ENCODE data around the gene ADAMTSL2.

The ADAMTSL2 gene

DNA sequence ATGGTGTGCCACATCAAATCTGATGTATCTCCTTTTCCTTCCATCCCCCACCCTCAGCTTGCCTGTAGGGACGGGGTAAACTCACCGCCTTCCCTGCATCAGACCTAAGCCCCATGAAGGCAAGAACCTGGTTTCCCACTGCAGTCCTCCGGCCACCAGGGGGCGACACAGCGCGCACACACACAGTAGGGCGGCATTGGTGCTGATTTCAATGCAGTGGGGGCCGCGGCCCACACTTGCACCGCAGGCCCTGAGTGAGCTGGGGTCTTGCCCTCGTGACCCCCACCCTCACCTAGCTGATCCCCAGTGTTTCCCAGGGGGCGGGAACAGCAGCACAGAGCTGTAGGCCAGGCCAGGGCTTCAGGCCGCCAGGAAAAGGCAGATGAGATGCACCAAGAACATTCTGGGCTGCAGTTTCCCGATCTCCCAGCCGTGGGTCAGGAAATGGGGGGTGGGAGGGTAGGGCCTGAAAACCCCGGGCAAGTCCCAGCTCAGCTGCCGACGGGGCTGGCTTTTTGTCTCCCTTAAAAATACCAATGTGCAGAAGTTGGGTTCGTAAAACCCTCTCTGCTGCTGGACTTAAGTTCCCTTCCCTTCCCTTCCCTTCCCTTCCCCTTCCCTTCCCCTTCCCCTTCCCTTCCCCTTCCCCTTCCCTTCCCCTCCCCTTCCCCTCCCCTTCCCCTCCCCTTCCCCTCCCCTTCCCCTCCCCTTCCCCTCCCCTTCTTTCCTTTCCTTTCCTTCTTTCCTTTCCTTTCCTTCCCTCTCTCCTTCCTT lies 55.1 kb downstream of the ADAMTSL2 start:
- no peak for DNase-seq (ENCODE audit: low read depth)

DNA sequence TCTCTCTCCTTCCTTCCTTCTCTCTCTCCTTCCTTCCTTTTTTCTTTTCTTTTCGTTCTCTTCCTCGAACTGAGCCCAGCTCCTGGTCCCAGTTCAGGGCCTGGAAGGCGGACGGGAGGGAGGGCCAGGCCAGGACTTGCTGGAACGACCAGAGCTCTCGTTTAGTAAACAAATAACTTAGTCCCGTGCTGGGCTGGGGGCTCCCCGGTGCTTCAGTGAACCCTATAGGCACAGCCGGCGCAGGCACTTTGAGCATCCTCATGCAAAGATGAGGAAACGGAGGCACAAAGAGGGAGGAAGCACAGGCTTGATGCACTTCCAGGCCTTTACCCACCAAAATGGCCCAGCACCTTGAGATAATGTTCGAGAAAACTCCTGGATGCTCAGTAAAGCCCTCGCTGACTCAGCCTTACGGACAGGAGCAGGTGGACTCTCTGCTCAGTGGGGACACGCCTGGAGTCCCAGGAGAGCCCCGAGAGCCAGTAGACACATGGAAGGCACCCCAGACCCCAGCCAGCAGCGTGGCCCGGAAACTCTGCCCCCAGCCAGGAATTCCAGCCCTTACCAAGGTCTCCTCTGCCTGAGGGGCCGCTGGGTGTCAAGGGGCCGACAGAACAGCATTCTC lies 55.8 kb downstream of the ADAMTSL2 start:
- no peak for DNase-seq (ENCODE audit: low read depth)

DNA sequence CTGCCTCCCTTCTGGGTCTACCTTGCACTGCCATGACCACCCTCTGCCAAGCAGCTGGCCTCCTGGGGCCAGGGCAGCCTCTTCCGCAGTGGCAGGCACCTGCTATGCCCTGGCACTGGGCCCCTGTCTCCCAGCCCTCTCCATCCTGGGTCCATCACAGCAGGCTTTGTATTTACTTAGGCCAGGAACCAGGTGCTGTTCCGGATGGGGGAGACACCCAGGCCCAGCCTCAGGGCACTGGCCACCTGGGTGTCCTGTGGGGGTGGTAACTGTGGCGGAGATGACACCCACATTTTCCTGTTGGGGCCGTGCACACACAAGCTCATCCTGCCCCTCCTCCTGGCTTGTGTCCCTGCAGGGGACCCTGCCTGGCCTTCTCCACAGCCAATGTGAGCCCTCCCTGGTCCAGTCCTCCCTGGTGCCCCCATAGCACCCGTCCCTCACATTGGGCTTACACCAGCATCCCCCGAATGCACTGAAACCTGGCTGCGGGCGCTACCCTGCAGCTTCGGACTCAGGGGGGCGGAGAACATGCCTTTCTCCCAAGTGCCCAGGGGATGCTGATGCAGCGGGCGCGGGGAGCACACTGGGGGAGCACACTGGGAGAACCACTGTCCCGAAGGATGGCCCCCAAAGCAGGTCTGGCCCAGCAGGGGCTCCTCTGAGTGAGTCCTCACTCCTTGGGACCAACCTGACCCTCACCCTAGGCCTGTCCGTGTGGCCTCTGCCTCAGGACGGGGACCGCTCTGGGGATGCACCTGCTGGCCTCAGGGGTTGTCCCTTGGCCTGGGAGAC lies 56.8 kb downstream of the ADAMTSL2 start:
- DNase-seq (ENCODE audit: low read depth) = no peak

DNA sequence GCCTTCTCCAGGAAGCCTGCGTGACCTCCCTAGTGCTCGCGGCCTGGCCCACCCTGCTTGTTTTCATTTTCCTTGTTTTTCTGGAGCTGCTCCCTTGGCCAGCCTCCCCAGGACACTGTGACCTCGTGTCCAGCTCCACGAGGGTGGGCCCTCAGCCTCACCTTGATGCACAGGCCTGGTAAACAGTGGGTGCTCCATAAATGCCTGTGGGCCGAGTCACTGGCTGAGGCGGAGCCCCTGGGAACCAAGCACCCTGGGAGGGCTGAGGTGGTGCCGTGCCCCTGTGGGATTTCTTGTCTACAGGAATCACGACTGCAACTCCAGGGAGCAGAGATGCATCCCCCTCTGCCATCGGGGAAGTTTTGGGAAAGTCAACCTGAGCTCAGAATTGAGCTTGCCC lies 57.5 kb downstream of the ADAMTSL2 start:
- DNase-seq (ENCODE audit: low read depth) = no peak

DNA sequence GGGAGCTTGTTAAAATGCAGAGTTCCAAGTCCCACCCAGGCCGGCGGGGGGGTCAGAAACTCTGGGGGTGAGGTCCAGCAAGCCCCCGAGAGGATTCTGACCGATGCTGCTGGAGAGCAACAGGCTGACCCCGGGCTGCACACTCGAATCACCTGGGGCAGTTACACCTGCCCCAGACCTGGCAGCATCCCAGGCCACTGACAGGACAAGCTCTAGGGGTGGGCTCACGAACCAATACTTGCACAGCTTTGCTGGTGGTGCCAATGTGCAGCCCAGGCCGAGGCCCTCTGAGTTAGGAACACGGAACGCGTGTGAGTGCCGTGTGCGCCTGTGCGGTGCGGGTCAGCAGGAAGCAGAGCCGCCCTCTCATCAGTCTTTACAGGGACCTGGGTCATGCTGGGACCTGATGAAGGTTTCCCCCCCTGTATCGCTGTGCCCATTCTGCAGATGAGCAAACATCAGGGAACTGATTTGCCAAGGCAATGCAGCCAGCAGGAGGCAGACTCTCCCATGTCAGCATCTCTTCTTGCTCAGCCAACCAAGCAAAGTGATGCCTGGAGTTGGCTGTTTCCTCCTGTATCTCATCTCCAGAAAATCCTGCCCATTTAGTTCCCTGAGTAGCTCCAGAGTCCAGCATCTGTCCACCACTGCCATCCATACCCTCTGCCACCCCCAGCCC lies 58.4 kb downstream of the ADAMTSL2 start:
- no peak for DNase-seq (ENCODE audit: low read depth)

DNA sequence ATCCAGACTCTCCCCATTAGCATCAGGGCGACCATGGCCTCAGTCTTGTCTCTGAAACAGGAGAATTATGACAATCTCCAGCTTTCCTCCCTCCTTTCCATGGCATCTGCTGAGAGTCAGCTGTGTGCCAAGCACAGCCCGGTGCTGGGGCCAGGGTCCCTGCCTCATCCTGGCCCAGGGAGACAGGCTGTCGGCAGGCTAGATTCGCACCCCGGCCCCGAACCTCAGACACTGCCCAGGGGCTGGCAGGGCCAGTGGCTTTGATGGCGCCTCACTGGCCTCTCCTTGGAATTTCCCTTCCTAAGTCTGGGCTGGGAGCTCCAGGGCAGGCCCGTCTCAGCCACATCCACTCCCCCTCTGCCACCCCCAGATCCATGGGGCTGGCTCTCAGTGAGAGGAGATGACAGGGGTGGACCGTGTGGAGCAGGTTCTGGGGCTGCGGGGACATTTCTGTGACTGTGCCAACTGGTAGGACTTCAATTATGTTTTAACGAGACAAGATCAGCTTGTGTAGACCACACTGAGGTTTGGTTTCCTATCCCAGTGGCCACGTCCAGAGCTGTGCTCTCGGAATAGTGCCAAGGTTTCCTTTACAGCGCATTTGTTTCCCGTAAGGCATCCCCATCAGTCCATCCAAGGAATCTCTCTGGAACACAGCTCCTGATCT lies 59.2 kb downstream of the ADAMTSL2 start:
- no peak for DNase-seq (ENCODE audit: low read depth)

DNA sequence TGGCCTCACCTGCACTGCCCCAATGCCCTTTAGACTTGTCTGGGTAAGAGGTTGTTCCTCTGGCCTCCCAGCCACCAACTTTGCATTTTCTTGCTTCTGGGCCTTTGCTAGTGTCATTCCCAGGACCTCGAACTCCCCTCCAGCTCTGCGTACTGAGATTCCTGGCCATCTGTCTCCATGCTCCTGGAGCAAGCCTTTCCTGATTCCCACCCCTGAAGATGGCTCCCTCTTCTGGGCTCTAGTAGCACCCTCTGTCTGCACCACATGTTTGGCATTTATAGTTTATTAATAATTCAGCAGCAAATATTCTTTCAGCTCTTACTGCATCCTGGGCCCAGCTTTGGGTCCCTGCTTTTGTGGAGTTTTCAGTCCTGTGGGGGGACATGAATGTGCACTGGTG lies 59.8 kb downstream of the ADAMTSL2 start:
- DNase-seq (ENCODE audit: low read depth) = no peak

DNA sequence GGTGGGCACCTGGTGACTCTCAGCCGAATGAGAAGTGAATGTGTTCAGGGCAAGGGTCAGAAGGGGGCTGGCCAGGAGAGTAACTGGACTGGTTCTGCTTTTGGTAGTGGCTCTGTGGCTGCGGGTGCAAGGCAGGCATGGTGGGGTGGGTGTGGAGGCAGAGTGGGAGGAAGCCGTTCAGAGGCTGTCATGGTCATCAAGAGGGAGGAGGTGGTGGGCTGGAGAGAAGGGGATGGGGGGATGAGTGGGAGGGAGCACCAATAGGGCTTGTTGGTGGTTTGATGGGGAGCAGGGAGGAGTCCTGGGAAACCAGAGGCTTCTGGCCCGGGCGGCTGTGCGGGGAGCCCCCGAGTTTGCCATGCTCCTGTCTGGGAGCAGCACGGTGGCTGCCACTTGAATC lies 61.4 kb downstream of the ADAMTSL2 start:
- no peak for DNase-seq (ENCODE audit: low read depth)

DNA sequence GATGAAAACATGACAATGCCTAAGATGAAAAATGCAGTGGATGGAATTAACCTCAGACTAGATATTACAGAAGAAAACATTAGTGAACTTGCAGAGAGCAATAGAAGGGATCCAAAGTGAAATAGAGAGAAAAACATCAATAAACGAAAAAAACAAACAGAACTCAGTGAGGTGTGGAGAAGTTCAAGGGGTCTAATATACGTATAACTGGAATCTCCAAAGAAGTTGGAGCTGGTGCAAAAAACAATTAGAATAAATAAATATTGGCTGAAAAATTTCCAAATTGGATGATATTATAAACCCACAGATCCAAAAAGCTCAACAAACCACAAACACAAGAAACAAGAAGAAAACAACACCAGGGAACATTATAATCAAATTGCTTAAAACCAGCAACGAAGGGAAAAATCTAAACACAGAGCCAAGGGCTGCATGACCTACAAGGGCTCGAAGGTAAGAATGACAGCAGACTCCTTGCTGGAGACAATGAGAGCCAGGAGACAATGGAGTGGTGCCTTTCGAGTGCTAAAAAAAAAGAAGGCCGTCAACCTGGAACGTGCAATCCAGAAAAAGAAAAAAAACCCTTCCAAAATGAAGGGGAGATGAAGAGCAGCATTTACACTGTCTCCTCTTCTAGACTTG lies 62.9 kb downstream of the ADAMTSL2 start:
- no peak for DNase-seq (ENCODE audit: low read depth)

DNA sequence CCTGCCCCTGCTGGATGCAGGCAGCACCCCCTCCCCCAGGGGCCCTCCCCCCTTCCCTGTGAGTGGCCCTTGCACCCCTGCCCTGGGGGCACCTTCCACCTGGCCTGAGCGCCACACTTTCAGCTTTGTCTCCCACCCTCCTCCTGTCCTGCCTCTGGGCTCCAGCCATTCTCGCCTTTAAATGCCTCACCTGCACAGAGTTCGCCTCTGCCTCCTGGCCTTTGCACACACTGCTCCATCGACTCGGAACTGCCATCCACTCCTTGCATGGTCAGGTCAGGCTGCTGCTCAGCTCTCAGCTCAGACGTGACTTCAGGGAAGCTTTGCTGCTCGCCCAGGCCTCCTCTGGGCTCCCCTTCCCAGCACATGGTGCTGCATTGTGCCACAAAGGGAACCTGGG lies 64.5 kb downstream of the ADAMTSL2 start:
- DNase-seq (ENCODE audit: low read depth) = no peak

DNA sequence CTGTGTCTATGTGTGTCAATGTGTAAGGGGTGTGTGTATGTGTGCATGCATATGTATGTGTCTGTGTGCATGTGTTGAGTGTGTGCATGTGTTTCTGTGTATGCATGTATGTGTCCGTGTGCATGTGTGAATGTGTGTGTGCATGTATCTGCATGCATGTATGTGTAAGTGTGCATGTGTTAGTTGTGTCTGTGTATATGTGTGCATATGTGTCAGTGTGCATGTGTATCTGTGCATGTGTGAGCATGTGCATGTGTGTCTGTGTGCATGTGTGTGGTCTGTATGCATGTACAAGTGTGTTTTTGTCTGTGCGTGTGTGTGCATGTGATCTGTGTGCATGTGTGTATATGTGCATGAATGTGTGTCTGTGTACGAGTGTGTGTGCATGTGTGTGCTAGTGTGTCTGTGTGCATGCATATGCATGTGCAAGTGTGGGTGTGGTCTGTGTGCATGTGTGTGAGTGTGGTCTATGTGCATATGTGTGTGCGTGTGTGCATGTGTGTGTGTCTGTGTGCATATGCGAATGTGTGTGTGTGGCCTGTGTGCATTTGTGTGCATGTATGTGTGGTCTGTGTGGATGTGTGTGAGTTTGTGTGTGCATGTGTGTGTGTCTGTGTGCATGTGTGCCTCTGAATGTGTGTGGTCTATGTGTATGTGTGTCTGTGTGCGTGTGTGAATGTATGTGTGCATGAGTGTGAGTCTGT lies 65.1 kb downstream of the ADAMTSL2 start:
- no peak for DNase-seq (ENCODE audit: low read depth)

DNA sequence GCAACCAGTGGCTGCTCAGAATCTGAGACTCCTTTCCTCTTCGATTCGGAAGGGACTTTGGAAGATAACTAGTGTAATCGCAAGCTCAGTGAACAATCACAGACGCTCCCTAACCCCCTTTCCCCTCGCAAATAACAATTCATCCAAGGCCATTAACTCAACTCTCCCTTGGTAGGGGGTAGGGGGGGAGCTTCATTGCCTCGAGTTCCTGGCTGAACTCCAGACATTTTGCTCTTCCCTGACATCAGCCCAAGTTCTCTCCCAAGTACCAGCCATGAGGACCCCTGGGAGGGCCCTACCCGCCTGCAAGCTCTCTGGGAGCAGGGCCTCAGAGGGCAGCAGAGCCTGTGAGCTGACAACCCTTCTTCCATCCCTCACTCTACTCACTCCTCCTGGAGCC lies 66.2 kb downstream of the ADAMTSL2 start:
- no peak for DNase-seq (ENCODE audit: low read depth)

DNA sequence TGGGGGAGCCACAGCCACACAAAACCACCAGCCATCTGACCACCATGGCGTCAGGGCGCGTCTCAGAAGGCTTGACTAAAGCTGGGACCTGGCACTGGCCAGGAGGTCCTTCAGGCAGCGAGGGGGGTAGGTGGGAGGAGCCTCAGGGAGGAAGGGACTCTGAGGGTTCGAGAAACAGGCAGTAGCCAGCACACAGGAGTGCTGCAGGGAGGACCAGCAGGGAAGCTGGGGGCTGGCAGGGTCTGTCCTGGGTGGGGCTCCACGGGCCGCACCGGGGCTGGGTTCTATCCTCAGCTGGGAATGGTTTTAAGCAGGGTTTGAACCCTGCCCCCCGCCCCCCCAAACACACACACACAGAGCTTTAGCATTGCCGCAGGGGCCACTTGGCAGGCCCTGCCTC lies 67.2 kb downstream of the ADAMTSL2 start:
- no peak for DNase-seq (ENCODE audit: low read depth)

DNA sequence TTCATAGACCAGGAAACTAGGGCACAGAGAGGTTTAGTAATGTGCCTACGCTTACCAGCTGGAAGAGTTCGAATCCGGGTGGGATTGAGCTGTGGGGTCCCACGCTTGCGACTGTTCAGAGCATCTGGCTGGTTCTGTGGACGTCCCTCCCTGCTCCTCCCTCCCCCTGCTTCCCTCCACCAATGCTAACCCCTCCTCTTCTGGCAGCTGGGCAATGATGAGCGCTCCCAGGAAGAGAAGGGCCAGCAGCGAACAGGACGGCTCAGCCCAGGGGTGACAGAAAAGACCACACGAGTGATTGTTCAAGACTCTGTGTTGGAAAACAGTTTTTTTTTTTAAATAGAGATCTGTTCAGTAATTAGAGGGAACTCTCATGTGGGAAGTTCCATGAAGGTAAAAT lies 67.8 kb downstream of the ADAMTSL2 start:
- no peak for DNase-seq (ENCODE audit: low read depth)

DNA sequence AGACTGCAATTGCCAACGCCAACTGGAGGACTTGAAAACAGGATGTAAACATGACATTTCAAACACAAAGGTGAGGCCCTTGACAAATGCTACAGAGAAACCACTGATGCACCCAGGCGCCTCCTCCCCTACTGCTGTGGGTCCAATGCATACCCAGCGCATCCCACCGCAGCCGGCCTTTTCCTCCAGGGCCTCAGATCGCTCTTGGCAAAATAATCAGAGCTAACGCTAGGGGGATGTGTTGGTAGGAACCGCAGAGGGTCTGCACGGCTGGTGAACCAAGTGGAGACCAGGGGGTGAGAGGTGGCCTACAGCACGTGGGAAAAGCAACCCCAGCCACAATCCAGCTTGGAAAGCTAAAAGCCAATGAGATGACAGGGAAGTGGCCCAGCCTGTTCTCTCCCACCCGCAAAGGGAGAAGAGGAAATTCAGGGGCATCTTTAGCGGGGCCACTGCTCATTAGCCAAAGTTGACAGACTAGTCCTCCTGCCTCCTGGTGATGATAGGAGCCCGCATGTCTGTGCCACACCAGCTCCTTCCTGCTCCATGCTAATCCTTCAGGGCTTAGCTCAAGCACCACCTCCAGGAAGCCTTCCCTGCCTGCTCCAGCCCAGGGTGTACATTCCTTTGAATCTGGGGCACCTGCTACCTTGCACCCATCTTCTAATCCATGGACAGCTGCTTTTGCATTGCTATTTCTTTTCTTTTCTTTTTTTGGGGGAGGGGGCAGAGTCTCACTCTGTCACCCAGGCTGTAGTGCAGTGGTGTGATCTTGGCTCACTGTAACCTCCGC lies 68.8 kb downstream of the ADAMTSL2 start:
- no peak for DNase-seq (ENCODE audit: low read depth)

DNA sequence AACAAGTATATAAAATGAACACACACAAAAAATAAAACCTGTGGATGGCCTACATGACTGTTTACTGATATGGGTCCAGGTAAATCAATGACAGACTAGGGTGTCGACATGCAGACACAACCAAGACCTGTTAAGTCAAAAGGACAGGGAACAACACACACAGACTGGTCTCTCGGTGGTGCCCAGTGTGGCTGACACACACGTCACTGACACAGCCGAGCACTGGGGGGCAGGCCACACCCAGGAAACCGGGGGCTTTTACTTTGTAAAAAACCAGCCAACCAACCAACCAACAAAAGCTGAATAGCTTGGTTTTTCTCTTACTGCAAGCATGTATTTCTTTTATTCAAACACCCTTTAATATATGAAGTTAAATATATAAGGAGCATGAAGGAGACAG lies 69.7 kb downstream of the ADAMTSL2 start:
- DNase-seq (ENCODE audit: low read depth) = peak; percentile 17

DNA sequence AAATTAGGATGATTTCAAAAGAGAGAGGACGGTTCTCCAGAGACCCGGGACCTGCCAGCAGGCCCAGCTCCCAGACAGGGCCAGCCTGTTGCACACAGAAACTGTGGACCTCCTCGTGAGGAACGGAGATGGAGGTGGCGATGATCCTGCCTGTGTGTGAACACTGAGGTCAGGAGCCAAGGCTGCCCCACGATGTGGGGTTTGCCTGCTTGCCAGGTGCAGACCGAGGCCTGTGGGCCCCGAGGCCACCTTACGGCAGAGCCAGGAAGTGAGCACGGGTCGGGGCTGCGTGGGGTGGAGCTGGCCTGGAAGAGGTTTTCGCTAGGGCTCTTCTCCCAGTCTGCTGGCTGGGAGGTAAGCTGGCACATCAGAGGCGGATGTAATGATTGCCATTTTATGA lies 70.4 kb downstream of the ADAMTSL2 start:
- no peak for DNase-seq (ENCODE audit: low read depth)

DNA sequence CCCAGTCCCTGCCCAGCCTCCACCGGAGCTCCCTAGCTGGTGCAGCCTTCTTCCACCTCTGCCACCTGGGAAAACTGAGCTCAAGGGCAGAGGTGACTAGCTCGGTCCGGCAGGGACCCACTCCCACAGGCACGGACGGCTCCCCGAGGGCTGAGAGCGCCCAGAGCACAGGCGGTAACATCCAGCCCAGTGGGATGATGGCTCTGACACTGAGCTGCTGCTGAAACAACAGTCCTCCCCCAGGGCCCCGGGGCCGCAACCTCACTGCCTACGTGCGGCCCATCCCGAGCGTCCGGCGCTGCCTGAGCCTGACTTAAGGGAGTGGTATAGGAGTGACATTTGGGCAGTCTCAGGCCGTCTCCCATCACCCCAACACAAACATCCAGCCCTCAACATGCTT lies 70.9 kb downstream of the ADAMTSL2 start:
- no peak for DNase-seq (ENCODE audit: low read depth)

DNA sequence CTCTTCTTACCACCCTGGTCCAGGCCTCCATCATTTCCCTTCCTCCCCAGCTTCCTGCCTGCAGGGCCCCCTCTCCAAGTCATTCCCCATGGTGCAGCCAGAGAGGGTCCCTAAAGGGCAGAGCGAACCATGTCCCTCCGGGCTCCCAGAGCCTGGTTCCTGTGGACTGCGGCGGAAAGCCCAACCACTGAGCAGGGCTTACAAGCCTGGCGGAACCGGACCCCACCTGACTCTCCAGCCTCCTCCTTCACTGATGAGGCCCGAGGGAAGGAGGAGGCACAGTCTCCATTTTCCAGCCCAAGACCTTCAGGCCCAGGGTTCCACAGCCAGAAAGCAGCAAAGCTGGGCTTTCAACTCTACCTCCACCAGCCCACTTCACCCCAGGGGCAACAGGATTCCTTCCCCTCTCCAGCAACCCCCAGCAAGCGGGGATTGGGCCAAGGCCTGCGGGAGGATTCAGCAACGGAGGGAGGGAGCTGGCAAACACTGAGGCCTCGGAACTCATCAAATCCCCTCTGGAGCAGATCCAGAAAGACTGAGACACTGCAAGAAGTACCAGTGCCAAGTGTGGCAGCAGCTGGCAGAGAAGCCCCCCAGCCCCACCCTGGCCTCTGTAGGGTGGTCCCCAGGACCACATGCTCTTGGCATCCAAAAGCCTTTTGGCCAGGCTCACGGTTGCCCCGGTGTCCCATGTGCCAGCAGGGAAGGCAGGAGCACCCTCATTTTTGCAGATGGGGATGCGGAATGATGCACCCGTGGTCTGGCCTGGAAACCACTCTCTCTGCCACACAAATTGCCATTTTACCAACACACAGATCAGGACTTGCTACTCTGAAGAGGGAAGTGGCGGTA lies 71.6 kb downstream of the ADAMTSL2 start:
- DNase-seq (ENCODE audit: low read depth) = no peak
